H9 (cell line): Measurements from ENCODE around the gene CFAP161. TPM values are rescaled to one million over a fixed set of nuclear protein-coding genes. Genes with fewer than 3 reads are reported as not detected.

Source experiments
- DNase-seq: peaks from one replicate; pipeline ENCODE4 v3.0.0-alpha.2; 2017
- H2AFZ ChIP-seq: one replicate; pipeline ENCODE4 v1.6.1; 2013; ENCODE audit warnings: mild to moderate bottlenecking, low read length, control low read depth, moderate library complexity
- H2AK5ac ChIP-seq: 2 replicates; pipeline ENCODE4 v1.6.1; 2013; ENCODE audit warnings: low read length, control low read depth, mixed read lengths; ENCODE audit not compliant: insufficient read length
- H2BK120ac ChIP-seq: one replicate; pipeline ENCODE4 v1.6.1; 2013; ENCODE audit warnings: low read depth, mild to moderate bottlenecking, low read length, control low read depth, inconsistent platforms; ENCODE audit not compliant: poor library complexity, severe bottlenecking
- H2BK12ac ChIP-seq: 2 replicates; pipeline ENCODE4 v1.6.1; 2013; ENCODE audit warnings: low read length, control low read depth, mixed read lengths, low read depth; ENCODE audit not compliant: insufficient read length
- H2BK15ac ChIP-seq: 2 replicates; pipeline ENCODE4 v1.6.1; 2013; ENCODE audit warnings: low read depth, low read length, control low read depth
- H2BK20ac ChIP-seq: one replicate; pipeline ENCODE4 v1.6.1; 2013; ENCODE audit warnings: low read depth, mild to moderate bottlenecking, low read length, control low read depth, inconsistent platforms; ENCODE audit not compliant: poor library complexity, severe bottlenecking
- H2BK5ac ChIP-seq: 2 replicates; pipeline ENCODE4 v1.6.1; 2013; ENCODE audit warnings: low read length, control low read depth, mixed read lengths; ENCODE audit not compliant: insufficient read length
- H3K14ac ChIP-seq: 2 replicates; pipeline ENCODE4 v1.6.1; 2013; ENCODE audit warnings: low read length, control low read depth; ENCODE audit not compliant: insufficient read depth
- H3K18ac ChIP-seq: 2 replicates; pipeline ENCODE4 v1.6.1; 2013; ENCODE audit warnings: low read depth, mild to moderate bottlenecking, mixed read lengths, low read length, control low read depth; ENCODE audit not compliant: insufficient read length
- H3K23ac ChIP-seq: 2 replicates; pipeline ENCODE4 v1.6.1; 2013; ENCODE audit warnings: low read length, control low read depth, mixed read lengths, low read depth; ENCODE audit not compliant: insufficient read length
- H3K23me2 ChIP-seq: 2 replicates; pipeline ENCODE4 v1.6.1; 2013; ENCODE audit warnings: low read depth, mild to moderate bottlenecking, mixed read lengths, low read length, control low read depth; ENCODE audit not compliant: insufficient read length, poor library complexity, severe bottlenecking
- H3K27ac ChIP-seq: 2 replicates; pipeline ENCODE4 v1.5.1; 2013; ENCODE audit warnings: low read length, control low read depth, mixed read lengths, low read depth; ENCODE audit not compliant: insufficient read length
- H3K27me3 ChIP-seq: 2 replicates; pipeline ENCODE4 v1.6.1; 2013; ENCODE audit warnings: low read length, control low read depth, inconsistent platforms; ENCODE audit not compliant: insufficient read depth
- H3K4ac ChIP-seq: 2 replicates; pipeline ENCODE4 v1.6.1; 2013; ENCODE audit warnings: low read depth, mild to moderate bottlenecking, control low read depth, inconsistent platforms, low read length, moderate library complexity
- H3K4me1 ChIP-seq: 2 replicates; pipeline ENCODE4 v1.6.1; 2013; ENCODE audit warnings: low read length, control low read depth, inconsistent platforms; ENCODE audit not compliant: insufficient read depth
- H3K4me2 ChIP-seq: 2 replicates; pipeline ENCODE4 v1.6.1; 2013; ENCODE audit warnings: low read length, control low read depth, mixed read lengths; ENCODE audit not compliant: insufficient read length, insufficient read depth
- H3K56ac ChIP-seq: 2 replicates; pipeline ENCODE4 v1.6.1; 2013; ENCODE audit warnings: low read depth, mild to moderate bottlenecking, mixed read lengths, low read length, control low read depth; ENCODE audit not compliant: insufficient read length
- H3K79me1 ChIP-seq: 2 replicates; pipeline ENCODE4 v1.6.1; 2013; ENCODE audit warnings: low read depth, mild to moderate bottlenecking, moderate library complexity, low read length, control low read depth, inconsistent platforms; ENCODE audit not compliant: insufficient read depth, poor library complexity, severe bottlenecking
- H3K79me2 ChIP-seq: 2 replicates; pipeline ENCODE4 v1.6.1; 2013; ENCODE audit warnings: low read length, control low read depth, inconsistent platforms; ENCODE audit not compliant: insufficient read depth
- H3K9ac ChIP-seq: 2 replicates; pipeline ENCODE4 v1.6.1; 2013; ENCODE audit warnings: low read length, control low read depth, mixed read lengths; ENCODE audit not compliant: insufficient read length; ENCODE audit errors: extremely low read depth
- H3K9me3 ChIP-seq: one replicate; pipeline ENCODE4 v1.6.1; 2013; ENCODE audit warnings: low read depth, low read length, inconsistent platforms; ENCODE audit not compliant: control insufficient read depth
- H3T11ph ChIP-seq: one replicate; pipeline ENCODE4 v1.6.1; 2013; ENCODE audit warnings: mild to moderate bottlenecking, low read length, control low read depth, inconsistent platforms
- H4K20me1 ChIP-seq: one replicate; pipeline ENCODE4 v1.6.1; 2013; ENCODE audit not compliant: control insufficient read depth, insufficient read length, insufficient read depth
- H4K5ac ChIP-seq: 2 replicates; pipeline ENCODE4 v1.6.1; 2013; ENCODE audit warnings: low read depth, mild to moderate bottlenecking, mixed read lengths, low read length, control low read depth; ENCODE audit not compliant: insufficient read length
- H4K8ac ChIP-seq: replicated peaks from 2 replicates; pipeline ENCODE4 v1.6.1; 2013; ENCODE audit warnings: low read length, control low read depth, mixed read lengths, low read depth; ENCODE audit not compliant: insufficient read length
- H4K91ac ChIP-seq: 2 replicates; pipeline ENCODE4 v1.6.1; 2013; ENCODE audit warnings: low read depth, mild to moderate bottlenecking, moderate library complexity, mixed read lengths, low read length, control low read depth; ENCODE audit not compliant: insufficient read length
- H3K27ac Mint-ChIP-seq, 3 experiments: 2 replicates in 2 of 3; 3 replicates in 1 of 3; pipeline ENCODE4 v1.8.0; 2020 to 2021; ENCODE audit warnings: mixed read lengths in 3 of 3, mild to moderate bottlenecking in 1 of 3, moderate library complexity in 1 of 3
- H3K27me3 Mint-ChIP-seq: 2 replicates; pipeline ENCODE4 v1.8.0; 2021; ENCODE audit warnings: low read depth, mild to moderate bottlenecking, moderate library complexity, mixed read lengths
- H3K36me3 Mint-ChIP-seq, 3 experiments: 2 replicates in 2 of 3; 3 replicates in 1 of 3; pipeline ENCODE4 v1.8.0; 2020 to 2021; ENCODE audit warnings: low read depth in 3 of 3, mixed read lengths in 3 of 3; ENCODE audit not compliant: insufficient read depth in 1 of 3
- H3K4me1 Mint-ChIP-seq, 2 experiments: 2 replicates each; pipeline ENCODE4 v1.8.0; 2020; ENCODE audit warnings: mixed read lengths in 2 of 2
- H3K4me3 Mint-ChIP-seq, 2 experiments: 2 replicates in 1 of 2; 3 replicates in 1 of 2; pipeline ENCODE4 v1.8.0; 2020 to 2021; ENCODE audit warnings: mild to moderate bottlenecking in 2 of 2, mixed read lengths in 2 of 2, moderate library complexity in 1 of 2
- H3K9me3 Mint-ChIP-seq, 2 experiments: 2 replicates in 1 of 2; 3 replicates in 1 of 2; pipeline ENCODE4 v1.8.0; 2020; ENCODE audit warnings: mild to moderate bottlenecking in 2 of 2, mixed read lengths in 2 of 2, moderate library complexity in 1 of 2
- CTCF ChIP-seq: fragments of 200-600 bp; sonication (generic); conservative IDR thresholded peaks from 3 replicates; pipeline ENCODE4 v1.8.0; 2021; ENCODE audit warnings: antibody characterized with exemption, mild to moderate bottlenecking
- WGBS: extraction: QIAGEN DNeasy Blood & Tissue Kit; methylation state at CpG from one replicate; pipeline ENCODE4 v1.1.7; 2013; ENCODE audit warnings: missing lambda C conversion rate, low lambda C conversion rate, mixed read lengths; ENCODE audit not compliant: insufficient read length; ENCODE audit errors: extremely low coverage; 5-methylcytosine and 5-hydroxymethylcytosine counted together
- total RNA-seq: library from RNA; stranded (reverse); gene quantifications from 2 replicates; pipeline ENCODE4 v1.2.1, GENCODE V29; 2021

CFAP161 gene
- total RNA-seq, 1 experiment from 2014 or later, result 0.24 TPM

- H3K36me3 Mint-ChIP-seq, result no peaks in the 10 kb centered on the region
- no peak overlapping the region for H3K9ac ChIP-seq
These were observed 45.5 kb upstream of the CFAP161 start for GRCh38 chr15:81088470-81089013.

More at GRCh38 chr15:81088470-81089013, 45.5 kb upstream of the CFAP161 start:
- no peak overlapping the region for H3K23ac ChIP-seq
- H3T11ph ChIP-seq, result no peak overlapping the region
- no peak overlapping the region for H2AFZ ChIP-seq
- H4K5ac ChIP-seq, result no peak overlapping the region
- H3K27ac ChIP-seq, result no peak overlapping the region
- H2BK20ac ChIP-seq, result no peak overlapping the region
- Mint-ChIP-seq H3K4me1 (peaks cover 0 to 3% of the 10 kb centered on the region in 2 experiments; a peak in 2 of 4 replicates), H3K4me3 (no peak overlapping the region), H3K27me3 (peaks cover 3% of the 10 kb centered on the region; the same call in 1 of the 2 replicates), H3K9me3 (no peaks in the 10 kb centered on the region), H3K27ac (no peak overlapping the region)
- no peak overlapping the region for H2BK5ac ChIP-seq
- no peak overlapping the region for H3K4ac ChIP-seq
- no CpG with 5 or more reads among the region's 5 CpGs for WGBS
- no peak overlapping the region for H3K4me2 ChIP-seq
- H4K91ac ChIP-seq, result no peak overlapping the region
- H2AK5ac ChIP-seq, result no peak overlapping the region
- H3K27me3 ChIP-seq, result no peaks in the 10 kb centered on the region
- H4K8ac ChIP-seq, result no peak overlapping the region
- no peaks in the 10 kb centered on the region; the same call in 1 of the 2 replicates for H3K4me1 ChIP-seq
- H3K56ac ChIP-seq, result no peak overlapping the region
- no peak overlapping the region for H2BK12ac ChIP-seq
- DNase-seq, result no peak
- no peaks in the 10 kb centered on the region for H3K79me2 ChIP-seq
- H3K23me2 ChIP-seq, result no peaks in the 10 kb centered on the region
- no peak overlapping the region for H3K18ac ChIP-seq
- no peak overlapping the region for H2BK15ac ChIP-seq
- H3K14ac ChIP-seq, result no peak overlapping the region
- H3K9me3 ChIP-seq, result no peaks in the 10 kb centered on the region
- H4K20me1 ChIP-seq, result no peaks in the 10 kb centered on the region
- no peak for TF ChIP-seq CTCF
- H3K79me1 ChIP-seq, result no peaks in the 10 kb centered on the region
- no peak overlapping the region for H2BK120ac ChIP-seq
